T47D (cell line): ENCODE results near the gene PIAS4.

ENCODE experiments used
- DNase-seq, 2 experiments: peaks; one replicate each; pipeline versions ENCODE4 v3.0.0 to v3.0.0-alpha.2; 2011 to 2012; ENCODE audit warnings: low read depth in 1 of 2, low spot score in 1 of 2
- JUND ChIP-seq: IDR thresholded peaks from 2 replicates; pipeline ENCODE4 v1.6.1; 2012; ENCODE audit warnings: low read depth
- in situ Hi-C: cut with HindIII; loops from 2 replicates; pipeline ENCODE4 v1.10.0; 2016; ENCODE audit warnings: low sequenced_read_pairs, low pct_unique_long_range_greater_than_20kb

Gene PIAS4

GRCh38 chr19:4012975-4013634, 5.6 kb downstream of the PIAS4 start:
- in situ Hi-C loops = no loop called here
- no peak for TF ChIP-seq JUND
- DNase-seq = no peak

DNA sequence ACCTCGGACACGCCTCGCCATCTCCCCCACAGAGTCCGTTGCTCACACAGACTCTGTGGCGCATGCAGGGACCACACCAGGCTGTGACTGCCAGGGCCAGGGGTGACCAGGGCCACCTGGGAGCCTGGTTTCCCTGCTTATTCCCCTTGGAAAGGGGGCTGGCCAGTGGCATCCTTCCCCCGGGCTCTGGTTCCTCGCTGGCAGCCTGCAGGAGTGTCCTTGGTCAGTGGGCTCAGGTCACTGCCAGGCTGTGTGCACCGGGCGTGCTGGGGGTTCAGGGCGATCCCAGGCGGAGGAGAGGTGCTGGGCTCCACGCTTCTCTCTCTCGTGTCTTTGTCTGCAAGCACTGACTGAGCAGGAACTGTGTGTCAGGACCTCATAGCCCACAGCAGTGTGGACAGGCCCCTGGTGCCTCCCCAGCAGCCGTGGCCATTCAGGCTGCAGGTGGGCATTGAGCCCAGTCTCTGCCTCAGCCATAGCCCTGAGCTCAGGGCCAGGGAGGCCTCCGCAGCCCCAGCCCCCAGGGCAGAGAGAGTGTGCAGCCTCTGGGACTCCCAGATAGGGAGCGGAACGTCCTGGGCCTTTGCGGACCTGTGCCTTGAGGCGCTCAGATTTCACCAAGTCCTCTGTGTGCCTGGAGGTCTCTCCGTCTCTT, 6.5 kb downstream of the PIAS4 start:
- DNase-seq = no peak
- TF ChIP-seq JUND = no peak

GRCh38 chr19:4014541-4015491, 7.3 kb downstream of the PIAS4 start:
- TF ChIP-seq JUND = no peak
- in situ Hi-C loops = no loop called here
- DNase-seq = peak in 1 of 2 experiments; percentile 46

More for the DNA sequence above, 6.5 kb downstream of the PIAS4 start:
- in situ Hi-C loops = no loop called here

DNA sequence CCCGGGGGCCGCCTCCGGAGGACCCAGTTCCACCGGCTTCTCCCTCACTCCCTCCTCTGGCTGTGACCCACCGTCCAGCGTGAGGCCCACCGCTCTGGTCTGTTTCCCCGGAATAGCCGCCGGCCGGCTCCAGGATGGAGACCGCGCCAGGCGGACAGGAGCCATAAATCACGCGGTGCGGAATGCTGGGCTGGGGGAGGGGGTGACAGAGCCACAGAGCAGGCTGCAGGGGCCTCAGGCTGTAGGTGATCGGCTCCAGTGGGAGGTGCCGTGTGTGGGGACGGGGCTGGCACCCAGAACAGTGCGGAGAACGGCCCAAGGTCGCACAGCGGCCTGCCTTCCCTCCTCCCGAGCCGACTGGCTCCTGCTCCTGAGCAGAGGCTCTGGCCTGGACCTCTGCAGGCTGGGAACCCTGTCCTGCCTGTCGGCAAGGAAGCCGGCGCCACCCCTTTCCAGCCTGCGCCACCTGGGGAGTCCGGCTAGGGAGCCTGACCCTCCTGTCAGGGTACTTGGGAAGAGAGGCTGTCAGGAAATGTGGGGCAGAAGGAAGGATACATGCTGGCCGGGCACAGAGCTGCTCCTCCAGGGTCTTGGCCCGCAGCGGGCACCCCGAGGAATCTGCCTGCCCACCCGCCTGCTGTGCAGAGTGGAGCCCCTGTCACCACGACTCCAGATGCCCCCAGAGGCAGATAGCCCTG, 8.3 kb downstream of the PIAS4 start:
- in situ Hi-C loops = no loop called here
- DNase-seq = no peak
- no peak for TF ChIP-seq JUND

DNA sequence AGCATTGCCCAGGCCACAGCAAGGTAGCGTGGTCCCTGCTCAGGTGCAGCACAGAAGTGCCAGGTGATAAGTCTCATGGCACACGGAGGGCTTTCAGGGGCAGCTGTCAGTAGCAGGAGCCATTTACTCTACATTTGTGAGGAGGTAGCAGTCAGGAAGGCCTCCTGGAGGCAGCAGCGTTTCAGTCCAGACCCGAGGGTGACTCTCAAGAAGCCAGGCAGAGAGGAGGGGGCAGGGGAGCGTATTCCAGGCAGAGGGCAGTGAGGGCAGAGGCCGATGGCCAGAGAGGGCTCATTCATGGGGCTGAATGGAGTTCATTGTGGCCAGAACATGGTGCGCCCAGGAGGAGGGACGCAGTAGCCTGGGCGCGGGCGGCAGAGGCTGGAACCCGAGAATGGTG, 8.9 kb downstream of the PIAS4 start:
- TF ChIP-seq JUND = no peak
- in situ Hi-C loops = no loop called here
- no peak for DNase-seq

DNA sequence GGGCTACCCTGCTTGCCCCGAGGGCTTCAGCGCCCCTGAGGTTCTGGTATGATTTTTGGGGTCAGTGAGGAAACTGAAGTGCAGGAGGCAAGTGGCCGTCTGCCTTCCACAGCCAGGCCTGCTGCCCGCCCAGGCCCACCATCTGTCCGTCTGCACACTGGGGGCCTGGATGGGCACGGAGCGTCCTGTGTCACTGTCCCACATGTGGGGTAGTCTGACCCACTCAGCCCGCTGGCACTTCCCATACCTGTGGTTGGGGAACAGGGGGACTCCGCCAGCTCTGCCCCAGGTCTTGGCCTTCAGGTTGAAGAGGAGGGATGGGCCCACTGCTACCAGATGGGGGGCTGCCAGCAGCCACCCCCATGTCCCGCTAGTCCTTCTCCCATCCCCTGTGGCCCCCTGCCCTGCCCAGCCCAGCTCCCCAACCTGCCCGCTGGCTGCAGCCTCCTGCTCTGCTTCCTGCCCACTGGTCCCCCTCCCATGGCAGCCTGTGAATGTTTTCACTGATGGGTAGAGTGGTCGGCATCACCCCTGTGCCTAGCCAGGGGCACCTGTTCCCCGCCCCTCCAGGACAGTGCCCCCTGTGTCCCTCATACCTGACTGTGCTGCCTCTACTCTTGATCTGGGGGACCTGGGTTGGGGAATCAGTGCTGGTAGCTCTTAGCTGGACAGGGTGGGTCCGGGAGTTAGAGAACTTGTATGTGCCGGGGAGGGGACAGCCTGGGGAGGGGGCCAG, 9.5 kb downstream of the PIAS4 start:
- no peak for TF ChIP-seq JUND
- DNase-seq = no peak
- in situ Hi-C loops = no loop called here

- no peak for TF ChIP-seq JUND
- in situ Hi-C loops = no loop called here
- DNase-seq = no peak
These were observed 10.6 kb downstream of the PIAS4 start for GRCh38 chr19:4018140-4018613.

GRCh38 chr19:4018775-4019504, 11.4 kb downstream of the PIAS4 start:
- in situ Hi-C loops = no loop called here
- no peak for TF ChIP-seq JUND

DNA sequence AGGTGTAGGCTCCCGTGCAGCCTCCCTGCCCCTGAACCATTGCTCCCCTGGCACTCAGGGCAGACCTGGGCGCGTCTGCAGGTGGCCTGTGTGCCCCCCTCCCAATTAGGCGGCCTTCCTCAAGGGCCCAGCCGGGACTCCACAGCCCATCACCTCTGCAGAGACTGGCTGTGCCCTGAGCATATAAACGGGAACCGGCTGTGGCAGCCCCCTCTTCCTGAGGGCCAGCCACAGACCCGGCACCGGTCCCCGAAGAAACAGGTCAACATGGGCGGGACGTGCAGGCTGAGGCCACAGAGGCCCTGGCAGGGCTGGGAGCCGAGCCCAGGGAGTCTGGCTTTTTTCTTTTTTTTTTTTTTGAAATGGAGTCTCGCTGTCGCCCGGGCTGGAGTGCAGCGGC, 12.0 kb downstream of the PIAS4 start:
- no peak for DNase-seq
- no peak for TF ChIP-seq JUND
- in situ Hi-C loops = no loop called here

More at GRCh38 chr19:4018775-4019504, 11.4 kb downstream of the PIAS4 start:
- DNase-seq = no peak

DNA sequence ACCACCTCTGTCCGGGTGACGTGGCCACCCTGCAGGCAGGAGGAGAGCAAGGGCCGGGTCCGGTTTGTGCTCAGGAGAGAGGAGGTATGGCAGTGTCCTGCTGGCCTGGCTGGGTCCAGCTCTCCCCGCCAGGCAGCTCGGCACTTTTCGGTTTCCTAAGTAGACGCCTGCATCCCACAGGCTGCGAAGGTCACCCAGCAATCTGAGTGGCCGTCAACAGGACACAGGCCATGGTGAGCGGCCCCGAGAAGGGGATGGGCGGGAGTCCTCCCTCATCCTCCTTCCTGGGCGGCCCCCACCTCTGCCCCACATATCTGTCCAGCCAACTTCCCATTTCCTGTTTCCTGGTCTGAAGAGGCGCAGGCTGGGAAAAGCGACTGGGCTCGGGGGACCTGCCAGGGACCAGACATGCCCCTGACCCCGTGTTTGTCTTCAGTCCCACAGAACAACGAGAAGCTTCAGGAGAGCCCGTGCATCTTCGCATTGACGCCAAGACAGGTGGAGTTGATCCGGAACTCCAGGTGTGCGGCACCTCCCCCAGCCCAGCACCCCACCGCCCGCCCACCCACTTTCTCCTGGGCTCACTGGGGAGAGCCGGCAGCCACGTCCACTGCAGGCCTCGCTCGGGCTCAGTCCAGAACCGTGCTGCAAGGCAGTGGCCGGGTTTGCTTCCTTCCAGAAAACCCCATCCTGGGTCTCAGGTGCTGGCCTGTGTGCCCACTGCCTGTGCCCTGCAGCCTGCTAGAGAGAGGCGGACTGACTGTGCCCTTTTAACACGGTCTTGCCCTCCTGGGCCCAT, 16.3 kb downstream of the PIAS4 start:
- no peak for TF ChIP-seq JUND
- no peak for DNase-seq
- in situ Hi-C loops = no loop called here
